Upper lobe of right lung (tissue), 1 donor: ENCODE results near the gene RRP15. TPM values are rescaled to one million over a fixed set of nuclear protein-coding genes. Genes with fewer than 3 reads are reported as not detected.

ENCODE experiments used
- ATAC-seq: fragments of 200-7000 bp; cut with Tn5 transposase; one replicate; pipeline ENCODE4 v1.9.1; 2020; ENCODE audit warnings: mild to moderate bottlenecking, moderate library complexity
- DNase-seq: peaks from one replicate; pipeline ENCODE4 v3.0.0-alpha.2; 2020
- H3K27ac ChIP-seq: fragments of 200-600 bp; one replicate; pipeline ENCODE4 v1.8.0; 2022
- H3K27me3 ChIP-seq: fragments of 200-600 bp; one replicate; pipeline ENCODE4 v1.8.0; 2022; ENCODE audit warnings: mild to moderate bottlenecking
- H3K36me3 ChIP-seq: fragments of 200-600 bp; one replicate; pipeline ENCODE4 v1.8.0; 2022
- H3K4me1 ChIP-seq: fragments of 200-600 bp; one replicate; pipeline ENCODE4 v1.8.0; 2022
- H3K4me3 ChIP-seq: fragments of 200-600 bp; one replicate; pipeline ENCODE4 v1.8.0; 2022; ENCODE audit warnings: mild to moderate bottlenecking
- H3K9me3 ChIP-seq: fragments of 200-600 bp; one replicate; pipeline ENCODE4 v1.8.0; 2022
- intact Hi-C: fragments of 100-400 bp; cut with DNase I; formaldehyde crosslinking; loops from one replicate; pipeline ENCODE4 v1.11.0; 2022
- total RNA-seq: library from RNA; stranded (reverse); fragmentation: NEBNext Ultra II Directional; extraction: Animal tissue kit (Norgen Biotek cat#: 25700); gene quantifications from one replicate; pipeline ENCODE4 v1.2.1, GENCODE V29; 2021
- TF ChIP-seq, protein P1 (sequence below): fragments of 200-600 bp; IDR thresholded peaks from one replicate; pipeline ENCODE4 v1.8.0; 2022; ENCODE audit warnings: antibody characterized with exemption
- donor health status: DM: no; HTN: yes; CAD: no; lungs with severe emphysema.

RRP15 gene
- total RNA-seq, 1 donor from 2014 or later = 16.9 TPM

- no peak for DNase-seq
- no peaks in the 10 kb centered on the region for H3K27me3 ChIP-seq
- TF ChIP-seq, protein P1, sequence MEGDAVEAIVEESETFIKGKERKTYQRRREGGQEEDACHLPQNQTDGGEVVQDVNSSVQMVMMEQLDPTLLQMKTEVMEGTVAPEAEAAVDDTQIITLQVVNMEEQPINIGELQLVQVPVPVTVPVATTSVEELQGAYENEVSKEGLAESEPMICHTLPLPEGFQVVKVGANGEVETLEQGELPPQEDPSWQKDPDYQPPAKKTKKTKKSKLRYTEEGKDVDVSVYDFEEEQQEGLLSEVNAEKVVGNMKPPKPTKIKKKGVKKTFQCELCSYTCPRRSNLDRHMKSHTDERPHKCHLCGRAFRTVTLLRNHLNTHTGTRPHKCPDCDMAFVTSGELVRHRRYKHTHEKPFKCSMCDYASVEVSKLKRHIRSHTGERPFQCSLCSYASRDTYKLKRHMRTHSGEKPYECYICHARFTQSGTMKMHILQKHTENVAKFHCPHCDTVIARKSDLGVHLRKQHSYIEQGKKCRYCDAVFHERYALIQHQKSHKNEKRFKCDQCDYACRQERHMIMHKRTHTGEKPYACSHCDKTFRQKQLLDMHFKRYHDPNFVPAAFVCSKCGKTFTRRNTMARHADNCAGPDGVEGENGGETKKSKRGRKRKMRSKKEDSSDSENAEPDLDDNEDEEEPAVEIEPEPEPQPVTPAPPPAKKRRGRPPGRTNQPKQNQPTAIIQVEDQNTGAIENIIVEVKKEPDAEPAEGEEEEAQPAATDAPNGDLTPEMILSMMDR = no peak
- peak overlapping the region; percentile 31 for H3K27ac ChIP-seq
- intact Hi-C loops = no loop called here
- H3K36me3 ChIP-seq = no peaks in the 10 kb centered on the region
- H3K9me3 ChIP-seq = no peaks in the 10 kb centered on the region
- peaks cover 24% of the 10 kb centered on the region for H3K4me1 ChIP-seq
- peak; percentile 92 for ATAC-seq
- no peak overlapping the region for H3K4me3 ChIP-seq
These were observed 95.3 kb downstream of the RRP15 start for GRCh38 chr1:218380125-218380977.

- Histone ChIP-seq H3K27ac (no peak overlapping the region), H3K27me3 (no peaks in the 10 kb centered on the region), H3K9me3 (no peaks in the 10 kb centered on the region), H3K36me3 (no peaks in the 10 kb centered on the region), H3K4me3 (no peak overlapping the region), H3K4me1 (peaks cover 22% of the 10 kb centered on the region)
- TF ChIP-seq, protein P1 = no peak
- DNase-seq = no peak
- intact Hi-C loops = no loop called here
- no peak for ATAC-seq
These were observed 97.2 kb downstream of the RRP15 start for GRCh38 chr1:218382261-218382660.

DNA sequence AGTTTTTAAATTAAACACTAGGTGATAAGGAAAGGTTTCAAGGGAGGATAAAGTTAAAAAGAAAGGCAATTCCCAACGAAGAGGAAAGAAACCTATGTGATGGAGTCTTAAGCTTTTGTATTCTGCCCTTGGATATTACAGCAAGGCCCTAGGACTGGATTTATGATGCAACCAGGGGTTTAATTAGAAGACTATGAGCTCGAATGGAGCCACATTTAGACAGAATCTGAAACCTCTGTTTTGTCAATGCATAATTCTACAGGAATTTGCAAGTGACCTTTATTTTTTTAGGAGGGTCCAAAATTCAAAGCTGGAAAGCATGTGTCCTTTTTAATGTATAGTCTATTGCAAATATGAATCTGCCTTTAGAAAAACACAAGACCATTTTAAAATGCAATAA is 98.0 kb downstream of the RRP15 start:
- Histone ChIP-seq H3K4me1 (peaks cover 19% of the 10 kb centered on the region), H3K27me3 (no peaks in the 10 kb centered on the region), H3K9me3 (no peaks in the 10 kb centered on the region), H3K36me3 (no peaks in the 10 kb centered on the region), H3K27ac (no peak overlapping the region), H3K4me3 (no peak overlapping the region)
- TF ChIP-seq, protein P1 = no peak
- intact Hi-C loops = no loop called here
- DNase-seq (no peak), ATAC-seq (no peak)

DNA sequence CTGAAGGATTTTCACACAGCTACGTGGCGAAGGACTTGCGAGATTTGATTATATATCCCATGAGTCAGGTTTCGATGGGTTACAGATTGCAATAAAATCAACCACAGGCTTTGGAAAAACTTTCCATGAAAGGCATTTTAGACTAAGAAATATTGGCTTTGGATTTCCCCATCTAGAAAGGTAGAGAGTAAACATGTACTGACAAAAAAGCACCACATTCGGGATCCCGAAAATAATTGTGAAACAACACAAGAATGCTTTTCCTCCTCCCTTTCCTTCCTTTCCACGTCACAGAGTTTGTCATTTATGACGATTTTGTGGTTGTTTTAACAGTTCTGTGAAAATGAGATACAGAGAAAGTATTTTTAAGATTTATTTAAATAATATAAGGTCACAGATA is 98.6 kb downstream of the RRP15 start:
- TF ChIP-seq, protein P1 = no peak
- DNase-seq = no peak
- no peaks in the 10 kb centered on the region for H3K9me3 ChIP-seq
- no peak overlapping the region for H3K4me3 ChIP-seq
- H3K27ac ChIP-seq = no peak overlapping the region
- no peak for ATAC-seq
- intact Hi-C loops = no loop called here
- H3K4me1 ChIP-seq = peaks cover 19% of the 10 kb centered on the region
- no peaks in the 10 kb centered on the region for H3K36me3 ChIP-seq
- H3K27me3 ChIP-seq = no peaks in the 10 kb centered on the region

DNA sequence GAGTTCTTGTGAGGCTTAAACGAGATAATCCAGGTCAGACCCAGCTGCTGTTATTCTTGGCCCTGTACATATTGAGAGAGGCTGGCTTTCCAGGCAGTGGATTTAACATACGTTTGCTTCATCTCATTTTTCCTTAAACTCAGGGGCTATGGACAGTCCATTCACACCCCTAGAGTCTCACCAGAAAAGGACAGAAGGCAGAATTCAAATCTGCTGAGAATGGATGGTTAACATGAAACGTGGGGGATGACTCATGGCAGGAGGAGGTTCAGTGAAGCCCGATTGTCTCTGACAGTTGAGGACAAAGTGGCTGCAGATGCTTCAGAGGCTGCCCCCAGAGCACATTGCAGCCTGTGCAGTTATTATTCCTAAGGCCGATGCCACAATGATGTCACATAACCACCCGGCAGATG is 99.5 kb downstream of the RRP15 start:
- Histone ChIP-seq H3K36me3 (no peaks in the 10 kb centered on the region), H3K9me3 (no peaks in the 10 kb centered on the region), H3K27ac (no peak overlapping the region), H3K27me3 (no peaks in the 10 kb centered on the region), H3K4me1 (peaks cover 19% of the 10 kb centered on the region), H3K4me3 (no peak overlapping the region)
- no peak for DNase-seq
- intact Hi-C loops = no loop called here
- TF ChIP-seq, protein P1 = no peak
- ATAC-seq = no peak

Other genes with a start within 250 kb of the RRP15 start
- gene TGFB2, start 60.0 kb downstream of the RRP15 start, total RNA-seq = 19.8 TPM